SK-N-SH (cell line): ENCODE data around the gene CDH18. TPM values are rescaled to one million over a fixed set of nuclear protein-coding genes. Genes with fewer than 3 reads are reported as not detected.

Source experiments
- CTCF ChIA-PET: fragments of 300-600, 350-600 bp; formaldehyde crosslinking; extraction: SDS; loops from one replicate; lab custom pipeline; 2021; lab: Yijun Ruan, JAX
- POLR2A ChIA-PET: fragments of 350-600 bp; sonication (Branson Sonifier 250); formaldehyde crosslinking; extraction: SDS; loops from one replicate; lab custom pipeline; 2020; ENCODE audit warnings: antibody characterized with exemption, inconsistent platforms; lab: Yijun Ruan, JAX
- DNase-seq: peaks from one replicate; pipeline ENCODE4 v3.0.0; 2012
- H2AFZ ChIP-seq: fragments of 200-600 bp; sonication (generic); 2 replicates; pipeline ENCODE4 v1.8.1; 2016; ENCODE audit warnings: antibody characterized with exemption, mild to moderate bottlenecking, low read depth
- H3F3A ChIP-seq: fragments of 200-600 bp; sonication (generic); replicated peaks from 2 replicates; pipeline ENCODE3; 2016; ENCODE audit warnings: antibody characterized with exemption, mild to moderate bottlenecking; ENCODE audit not compliant: insufficient read depth
- H3K27ac ChIP-seq, 2 experiments: fragments of 200-500 bp in 1 of 2; fragments of 200-600 bp in 1 of 2; sonication (Bioruptor generic) in 1 of 2; sonication (generic), shearing (Covaris generic) in 1 of 2; 2 replicates each; pipeline versions ENCODE4 v1.5.1 to v1.6.1; 2014 to 2016; ENCODE audit warnings: low read depth in 2 of 2, inconsistent platforms in 1 of 2, low read length in 1 of 2, mild to moderate bottlenecking in 1 of 2, mixed read lengths in 1 of 2
- H3K27me3 ChIP-seq: fragments of 200-600 bp; sonication (generic), shearing (Covaris generic); 2 replicates; pipeline ENCODE4 v1.6.1; 2016; ENCODE audit warnings: mixed run types; ENCODE audit not compliant: insufficient read depth
- H3K36me3 ChIP-seq, 2 experiments: fragments of 200-500 bp in 1 of 2; fragments of 200-600 bp in 1 of 2; sonication (Bioruptor generic) in 1 of 2; sonication (generic) in 1 of 2; replicated peaks in 1 of 2; 2 replicates each; pipeline versions ENCODE3 to v1.5.1; 2014 to 2016; ENCODE audit warnings: low read length in 1 of 2, mild to moderate bottlenecking in 1 of 2; ENCODE audit not compliant: insufficient read depth in 2 of 2, control insufficient read depth in 1 of 2
- H3K4me1 ChIP-seq, 2 experiments: fragments of 200-500 bp in 1 of 2; fragments of 200-600 bp in 1 of 2; sonication (Bioruptor generic) in 1 of 2; sonication (generic), shearing (Covaris generic) in 1 of 2; 2 replicates each; pipeline versions ENCODE4 v1.5.1 to v1.6.1; 2014 to 2016; ENCODE audit warnings: low read depth in 1 of 2, low read length in 1 of 2, mixed run types in 1 of 2; ENCODE audit not compliant: insufficient read depth in 2 of 2, control insufficient read depth in 1 of 2
- H3K4me2 ChIP-seq: fragments of 200-600 bp; sonication (generic), shearing (Covaris generic); 2 replicates; pipeline ENCODE4 v1.6.1; 2017; ENCODE audit warnings: mixed run types
- H3K4me3 ChIP-seq, 2 experiments: fragments of 200-500 bp in 1 of 2; fragments of 200-600 bp in 1 of 2; sonication (Bioruptor generic) in 1 of 2; sonication (generic), shearing (Covaris generic) in 1 of 2; 2 replicates each; pipeline versions ENCODE4 v1.5.1 to v1.8.1; 2014 to 2016; ENCODE audit warnings: low read depth in 2 of 2, inconsistent platforms in 1 of 2, low read length in 1 of 2, mild to moderate bottlenecking in 1 of 2, mixed read lengths in 1 of 2, moderate library complexity in 1 of 2
- H3K79me2 ChIP-seq: fragments of 200-600 bp; sonication (generic); 2 replicates; pipeline ENCODE4 v1.8.1; 2017; ENCODE audit warnings: mild to moderate bottlenecking; ENCODE audit not compliant: insufficient read depth
- H3K9ac ChIP-seq: fragments of 200-600 bp; sonication (generic); 2 replicates; pipeline ENCODE4 v1.6.1; 2017; ENCODE audit warnings: mixed run types
- H3K9me2 ChIP-seq: fragments of 200-600 bp; sonication (generic); 2 replicates; pipeline ENCODE4 v1.6.1; 2017; ENCODE audit warnings: mixed run types
- H3K9me3 ChIP-seq: fragments of 200-600 bp; sonication (generic); 2 replicates; pipeline ENCODE4 v1.6.1; 2017; ENCODE audit warnings: mixed run types, mild to moderate bottlenecking, moderate library complexity
- H4K20me1 ChIP-seq: fragments of 200-600 bp; sonication (generic); 2 replicates; pipeline ENCODE4 v1.6.1; 2017; ENCODE audit warnings: mild to moderate bottlenecking, mixed run types; ENCODE audit not compliant: insufficient read depth
- CHD2 ChIP-seq: fragments of 150-350 bp; IDR thresholded peaks from 2 replicates; pipeline ENCODE4 v1.6.1; 2018; ENCODE audit warnings: low read length; ENCODE audit not compliant: partially characterized antibody
- EP300 ChIP-seq, 2 experiments: IDR thresholded peaks; 2 replicates each; pipeline versions ENCODE4 v1.4.0 to v1.6.1; 2012; ENCODE audit warnings: borderline replicate concordance in 1 of 2, low read depth in 1 of 2, low read length in 1 of 2
- GATA2 ChIP-seq: sonication (generic); formaldehyde crosslinking; IDR thresholded peaks from 2 replicates; pipeline ENCODE4 v1.5.0; 2020; ENCODE audit warnings: mild to moderate bottlenecking, missing genetic modification reagents
- MEF2A ChIP-seq: IDR thresholded peaks from 2 replicates; pipeline ENCODE4 v1.4.0; 2012; ENCODE audit warnings: low read depth, borderline replicate concordance
- MXI1 ChIP-seq: IDR thresholded peaks from 2 replicates; pipeline ENCODE4 v1.6.1; 2012; ENCODE audit warnings: mild to moderate bottlenecking, low read depth, low read length, improper control_type of control experiment
- NFIC ChIP-seq: IDR thresholded peaks from 2 replicates; pipeline ENCODE4 v1.4.0; 2012; ENCODE audit warnings: borderline replicate concordance
- PBX3 ChIP-seq: IDR thresholded peaks from 2 replicates; pipeline ENCODE4; 2012
- POLR2AphosphoS5 ChIP-seq: IDR thresholded peaks from 2 replicates; pipeline ENCODE4 v1.6.1; 2012; ENCODE audit warnings: low read depth, low read length
- RFX5 ChIP-seq: IDR thresholded peaks from 2 replicates; pipeline ENCODE4 v1.6.1; 2012; ENCODE audit warnings: mild to moderate bottlenecking, improper control_type of control experiment, low read length
- RXRA ChIP-seq: IDR thresholded peaks from 2 replicates; pipeline ENCODE4 v1.4.0; 2012; ENCODE audit warnings: low read depth, mild to moderate bottlenecking, borderline replicate concordance
- TEAD4 ChIP-seq: IDR thresholded peaks from 2 replicates; pipeline ENCODE4 v1.4.0; 2012; ENCODE audit warnings: mild to moderate bottlenecking, borderline replicate concordance; ENCODE audit not compliant: insufficient read depth
- USF2 ChIP-seq: fragments of 150-350 bp; IDR thresholded peaks from 2 replicates; pipeline ENCODE4 v1.6.1; 2017; ENCODE audit warnings: antibody characterized with exemption, low read length, low read depth, borderline replicate concordance
- ZBTB33 ChIP-seq: IDR thresholded peaks from 2 replicates; pipeline ENCODE4 v1.4.0; 2012; ENCODE audit warnings: low read depth, borderline replicate concordance
- WGBS: methylation state at CpG from one replicate; pipeline ENCODE4 v1.1.6; 2017; ENCODE audit warnings: low lambda C conversion rate; 5-methylcytosine and 5-hydroxymethylcytosine counted together
- polyA plus RNA-seq, 3 experiments: library from polyadenylated mRNA; depleted of rRNA; stranded (reverse); fragments of >200 nt; gene quantifications; 2 replicates each; pipeline ENCODE4 v1.2.3, GENCODE V29; 2012
- TF ChIP-seq, protein P1 (sequence below): fragments of 200-600 bp; sonication (generic); IDR thresholded peaks from 2 replicates; pipeline ENCODE4 v1.6.1; 2017; ENCODE audit warnings: antibody characterized with exemption, mild to moderate bottlenecking, moderate library complexity
- TF ChIP-seq, protein P2 (sequence below): IDR thresholded peaks from 2 replicates; pipeline ENCODE4 v1.6.1; 2012; ENCODE audit warnings: mild to moderate bottlenecking, low read depth, low read length, moderate library complexity

CDH18 gene
- polyA plus RNA-seq, 1 of the 3 experiments (the other 2 are of a cell fraction), result 6.0 TPM

DNA sequence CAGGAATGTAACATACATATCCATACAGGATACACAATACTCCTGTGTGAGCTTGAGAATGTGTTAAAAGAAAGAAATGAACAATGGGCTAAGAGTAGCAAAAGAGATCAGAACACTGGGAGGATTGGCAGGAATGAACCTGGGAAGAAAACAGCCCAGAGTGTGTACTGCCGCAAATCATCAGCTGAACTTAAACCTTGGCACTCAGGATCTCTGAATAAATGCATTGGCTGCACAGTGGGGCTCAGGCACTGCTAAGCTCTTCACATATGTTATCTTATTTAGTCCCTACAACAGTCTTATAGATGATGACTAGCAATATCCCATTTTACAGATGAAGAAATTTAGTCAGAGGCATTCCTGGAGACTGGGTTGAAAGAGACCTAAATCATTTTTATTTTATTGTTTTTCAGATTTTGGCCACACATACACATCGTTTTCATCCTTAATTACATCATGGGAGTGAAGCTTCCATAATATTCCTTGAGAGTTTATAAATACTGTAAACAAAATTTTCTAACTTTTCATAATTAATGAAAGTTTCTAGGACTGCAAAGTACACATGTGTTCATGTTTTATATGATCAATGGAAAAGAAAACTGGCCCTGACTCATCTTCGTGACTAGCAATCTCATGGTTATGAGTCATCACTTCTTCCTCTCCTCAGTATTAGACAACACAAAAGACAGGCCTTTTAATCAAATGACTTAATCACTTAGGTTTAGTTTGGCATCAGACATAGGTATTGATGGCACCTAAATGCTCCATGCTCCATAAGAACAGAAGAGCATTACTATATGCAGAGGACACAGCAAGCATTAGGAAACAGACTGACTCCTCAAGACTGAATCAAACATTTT, 59.2 kb downstream of the CDH18 start (continued):
- TF ChIP-seq POLR2AphosphoS5, result peak; percentile 59; the same call in 1 of the 2 replicates
- no peak for TF ChIP-seq RXRA
- TF ChIP-seq NFIC, result peak; percentile 83
- no peak for TF ChIP-seq CHD2
- TF ChIP-seq RFX5, result no peak
- TF ChIP-seq GATA2 (CRISPR knock-in tag), result no peak
- no peak for TF ChIP-seq MXI1
- TF ChIP-seq TEAD4, result peak; percentile 43; the same call in 1 of the 2 replicates
- TF ChIP-seq MEF2A, result no peak
- TF ChIP-seq, protein P1, sequence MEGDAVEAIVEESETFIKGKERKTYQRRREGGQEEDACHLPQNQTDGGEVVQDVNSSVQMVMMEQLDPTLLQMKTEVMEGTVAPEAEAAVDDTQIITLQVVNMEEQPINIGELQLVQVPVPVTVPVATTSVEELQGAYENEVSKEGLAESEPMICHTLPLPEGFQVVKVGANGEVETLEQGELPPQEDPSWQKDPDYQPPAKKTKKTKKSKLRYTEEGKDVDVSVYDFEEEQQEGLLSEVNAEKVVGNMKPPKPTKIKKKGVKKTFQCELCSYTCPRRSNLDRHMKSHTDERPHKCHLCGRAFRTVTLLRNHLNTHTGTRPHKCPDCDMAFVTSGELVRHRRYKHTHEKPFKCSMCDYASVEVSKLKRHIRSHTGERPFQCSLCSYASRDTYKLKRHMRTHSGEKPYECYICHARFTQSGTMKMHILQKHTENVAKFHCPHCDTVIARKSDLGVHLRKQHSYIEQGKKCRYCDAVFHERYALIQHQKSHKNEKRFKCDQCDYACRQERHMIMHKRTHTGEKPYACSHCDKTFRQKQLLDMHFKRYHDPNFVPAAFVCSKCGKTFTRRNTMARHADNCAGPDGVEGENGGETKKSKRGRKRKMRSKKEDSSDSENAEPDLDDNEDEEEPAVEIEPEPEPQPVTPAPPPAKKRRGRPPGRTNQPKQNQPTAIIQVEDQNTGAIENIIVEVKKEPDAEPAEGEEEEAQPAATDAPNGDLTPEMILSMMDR, result no peak
- TF ChIP-seq, protein P2, sequence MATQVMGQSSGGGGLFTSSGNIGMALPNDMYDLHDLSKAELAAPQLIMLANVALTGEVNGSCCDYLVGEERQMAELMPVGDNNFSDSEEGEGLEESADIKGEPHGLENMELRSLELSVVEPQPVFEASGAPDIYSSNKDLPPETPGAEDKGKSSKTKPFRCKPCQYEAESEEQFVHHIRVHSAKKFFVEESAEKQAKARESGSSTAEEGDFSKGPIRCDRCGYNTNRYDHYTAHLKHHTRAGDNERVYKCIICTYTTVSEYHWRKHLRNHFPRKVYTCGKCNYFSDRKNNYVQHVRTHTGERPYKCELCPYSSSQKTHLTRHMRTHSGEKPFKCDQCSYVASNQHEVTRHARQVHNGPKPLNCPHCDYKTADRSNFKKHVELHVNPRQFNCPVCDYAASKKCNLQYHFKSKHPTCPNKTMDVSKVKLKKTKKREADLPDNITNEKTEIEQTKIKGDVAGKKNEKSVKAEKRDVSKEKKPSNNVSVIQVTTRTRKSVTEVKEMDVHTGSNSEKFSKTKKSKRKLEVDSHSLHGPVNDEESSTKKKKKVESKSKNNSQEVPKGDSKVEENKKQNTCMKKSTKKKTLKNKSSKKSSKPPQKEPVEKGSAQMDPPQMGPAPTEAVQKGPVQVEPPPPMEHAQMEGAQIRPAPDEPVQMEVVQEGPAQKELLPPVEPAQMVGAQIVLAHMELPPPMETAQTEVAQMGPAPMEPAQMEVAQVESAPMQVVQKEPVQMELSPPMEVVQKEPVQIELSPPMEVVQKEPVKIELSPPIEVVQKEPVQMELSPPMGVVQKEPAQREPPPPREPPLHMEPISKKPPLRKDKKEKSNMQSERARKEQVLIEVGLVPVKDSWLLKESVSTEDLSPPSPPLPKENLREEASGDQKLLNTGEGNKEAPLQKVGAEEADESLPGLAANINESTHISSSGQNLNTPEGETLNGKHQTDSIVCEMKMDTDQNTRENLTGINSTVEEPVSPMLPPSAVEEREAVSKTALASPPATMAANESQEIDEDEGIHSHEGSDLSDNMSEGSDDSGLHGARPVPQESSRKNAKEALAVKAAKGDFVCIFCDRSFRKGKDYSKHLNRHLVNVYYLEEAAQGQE, result no peak
- TF ChIP-seq USF2, result no peak

- Histone ChIP-seq H3K4me1 (peaks cover 3 to 8% of the 10 kb centered on the region in 2 experiments; a peak in 3 of 4 replicates), H3K9ac (no peak overlapping the region), H2AFZ (no peak overlapping the region), H4K20me1 (no peaks in the 10 kb centered on the region), H3K9me3 (no peaks in the 10 kb centered on the region), H3K27ac (peak overlapping the region; percentile 28 to 78; a peak in 3 of 4 replicates), H3K4me3 (no peak overlapping the region), H3K79me2 (no peaks in the 10 kb centered on the region), H3K9me2 (no peaks in the 10 kb centered on the region), H3K4me2 (0 out of 2 replicates have a peak overlapping the region, but pooled peaks have one; percentile 10), H3K27me3 (no peaks in the 10 kb centered on the region), H3K36me3 (no peaks in the 10 kb centered on the region), H3F3A (peaks cover 14% of the 10 kb centered on the region)
- peak; percentile 4 for DNase-seq
- ChIA-PET POLR2A (no interaction called here), CTCF (no interaction called here)
- WGBS, result 6% methylated on average over 3 of the region's 3 CpGs
- TF ChIP-seq EP300 (IDR thresholded peaks at IDR 0.05; ENCODE audit: borderline replicate concordance in 1 of 2, low read depth in 1 of 2, low read length in 1 of 2) (peak; percentile 32 to 79; a peak in 3 of 4 replicates), PBX3 (peak; percentile 64), MXI1 (no peak), ZBTB33 (no peak), USF2 (no peak)
- TF ChIP-seq, protein P1, result no peak
Observed at GRCh38 chr5:19927919-19928318, 60.1 kb downstream of the CDH18 start.
